Hindlimb muscle (tissue), 1 donor: ENCODE results near the gene PNCK. TPM values are rescaled to one million over a fixed set of nuclear protein-coding genes. Genes with fewer than 3 reads are reported as not detected.

Experiments used
- DNase-seq: peaks from one replicate; pipeline ENCODE4 v3.0.0-alpha.2; 2013
- polyA plus RNA-seq: library from polyadenylated mRNA; unstranded; fragments of 120-200 nt; gene quantifications from one replicate; pipeline ENCODE4 v1.2.1, GENCODE V29; 2013; ENCODE audit not compliant: insufficient read length

PNCK gene
- polyA plus RNA-seq, 1 donor = 3.5 TPM

DNA sequence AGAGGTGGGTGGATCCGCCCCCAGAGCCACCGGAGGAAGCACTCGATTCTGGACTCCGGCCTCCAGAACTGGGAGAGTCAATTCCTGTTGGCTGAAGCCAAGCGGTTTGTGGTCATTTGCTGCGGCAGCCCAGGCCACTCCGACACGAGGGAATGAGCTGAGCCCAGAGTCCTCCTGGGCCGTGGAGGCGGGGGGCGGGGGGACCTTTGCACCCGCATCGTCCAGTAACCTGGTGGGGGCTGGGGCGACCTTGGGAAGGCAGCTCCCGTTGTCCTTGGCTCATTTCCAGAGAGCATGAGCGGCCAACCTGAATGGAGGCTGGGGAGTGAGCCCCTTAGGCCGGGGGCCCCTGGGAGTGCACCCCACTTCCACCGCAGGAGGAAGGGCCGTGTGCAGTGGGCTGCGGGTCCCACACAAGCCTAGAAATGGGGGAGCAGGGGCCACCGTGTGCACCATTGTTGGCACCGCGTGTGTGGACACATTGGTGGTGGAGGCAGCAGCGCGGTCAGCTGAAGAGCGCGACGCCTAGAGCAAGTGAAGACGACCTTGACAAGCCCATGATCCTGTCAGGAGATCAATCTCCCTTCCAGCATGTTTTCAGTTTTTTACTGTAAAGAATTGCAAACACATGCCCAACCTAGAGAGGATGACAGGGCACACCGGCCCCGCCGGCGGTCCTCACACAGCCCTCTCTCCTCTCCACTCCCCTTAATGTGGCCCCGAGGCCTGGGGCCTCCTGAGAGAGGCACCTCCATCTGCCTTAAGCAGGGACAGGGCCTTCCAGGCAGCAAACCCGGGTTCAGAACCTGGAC is 46.5 kb downstream of the PNCK start:
- DNase-seq = no peak

DNA sequence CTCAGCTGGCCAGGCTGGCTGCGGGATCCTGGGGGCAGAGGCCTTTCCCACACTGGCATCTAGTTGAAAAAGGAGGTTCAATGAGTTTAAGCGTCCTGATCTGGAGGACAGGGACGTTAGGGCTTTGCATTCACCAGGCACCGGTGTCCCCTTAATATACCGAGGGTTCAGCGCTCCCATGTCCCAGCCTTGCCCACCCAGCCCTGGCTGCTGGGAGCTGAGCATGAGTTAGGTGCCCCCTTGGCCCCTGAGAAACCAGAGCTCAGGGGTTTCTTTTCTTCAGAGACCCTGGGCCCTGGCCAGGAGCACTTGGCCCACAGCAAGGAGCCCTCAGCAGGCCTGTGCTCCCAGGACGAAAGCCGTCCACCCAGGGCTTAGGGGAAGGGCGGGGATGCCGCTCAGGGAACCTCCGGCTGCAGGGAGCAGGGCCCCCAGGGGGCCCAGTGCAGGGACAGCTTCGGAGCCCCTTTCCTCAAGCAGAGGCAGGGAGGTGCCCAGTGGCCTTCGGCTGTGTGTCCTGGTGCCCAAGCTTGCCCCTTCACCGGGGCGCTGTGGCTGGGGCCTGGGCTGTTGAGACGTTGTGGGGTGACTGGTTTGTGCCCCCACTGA is 47.5 kb downstream of the PNCK start:
- no peak for DNase-seq

DNA sequence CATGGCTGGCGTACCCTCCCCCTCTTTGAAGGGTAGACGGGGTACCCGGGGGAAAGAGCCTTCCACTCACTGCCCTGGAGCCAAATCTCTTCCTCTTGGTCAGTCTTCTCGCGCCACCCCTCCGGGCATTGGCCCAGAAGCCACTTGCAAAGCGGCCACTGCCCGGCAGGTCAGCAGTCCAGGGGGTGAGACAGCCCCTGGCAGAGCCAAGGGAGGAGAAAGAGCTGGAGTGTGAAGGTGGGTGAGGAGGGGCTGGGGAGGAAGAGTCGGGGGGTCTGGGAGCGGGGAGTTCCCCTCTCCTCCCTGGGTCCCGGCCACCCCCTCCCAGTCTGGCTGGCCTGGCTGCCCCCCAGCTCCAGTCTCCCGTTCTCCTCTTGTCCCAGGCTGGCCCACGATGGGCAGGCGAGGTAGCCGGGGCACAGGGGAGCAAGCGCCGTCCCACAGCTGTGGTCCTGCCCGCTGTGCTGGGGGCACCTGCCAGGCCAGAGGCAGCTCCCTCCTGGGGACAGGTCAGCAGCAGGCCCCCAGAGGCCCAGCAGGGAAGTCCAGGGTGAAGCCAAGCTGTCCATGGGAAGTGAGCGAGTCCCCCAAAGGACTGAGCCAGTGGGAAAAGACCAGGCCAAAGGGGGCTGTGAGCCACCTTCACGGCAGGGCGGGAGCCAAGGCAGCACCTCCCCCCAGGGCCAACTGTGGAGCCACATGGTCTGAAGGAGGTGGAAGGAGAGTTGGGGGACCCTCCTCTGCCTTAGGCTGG is 48.2 kb downstream of the PNCK start:
- DNase-seq = no peak

DNA sequence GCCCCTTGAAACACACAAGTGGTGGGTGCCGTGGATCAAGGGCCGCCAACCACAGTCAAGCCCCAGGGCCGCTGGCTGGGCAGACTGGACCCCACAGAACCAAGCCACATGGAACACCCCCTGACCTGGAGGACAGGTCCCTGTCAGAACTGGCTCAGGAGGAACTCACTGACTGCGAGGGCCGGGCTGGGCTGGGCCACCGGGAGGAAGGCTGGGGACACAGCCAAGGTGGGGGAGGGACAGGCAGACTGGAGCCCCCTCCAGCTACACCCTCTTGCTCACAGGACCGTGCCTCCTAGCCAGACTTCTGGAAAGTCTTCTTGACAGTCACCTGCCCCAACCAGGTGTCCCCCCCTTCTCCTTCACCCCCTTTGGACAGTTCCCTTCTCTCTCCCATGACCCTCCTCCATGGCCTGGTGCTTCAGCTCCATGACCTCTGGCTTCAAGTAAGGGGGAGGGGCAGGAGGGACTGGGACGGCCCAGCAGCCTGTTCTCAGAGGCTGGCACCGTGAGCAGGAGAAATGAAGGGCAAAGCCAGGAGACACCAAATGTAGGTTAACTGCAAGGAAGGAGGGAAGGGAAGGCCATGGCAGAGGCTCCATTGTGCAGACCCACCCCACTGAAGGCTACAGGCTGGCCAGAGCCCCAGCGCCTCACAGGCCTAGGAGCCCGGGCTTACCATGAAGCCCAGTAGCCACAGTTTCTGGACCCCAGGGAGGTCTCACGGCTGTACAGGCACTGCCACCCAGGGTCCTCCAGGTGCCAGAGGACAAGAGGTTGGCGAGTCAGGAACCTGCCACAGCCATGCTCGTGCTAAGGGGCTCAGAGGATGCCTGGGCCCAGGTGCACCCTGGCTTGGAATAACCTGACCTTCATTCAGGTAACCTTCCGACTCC is 49.2 kb downstream of the PNCK start:
- no peak for DNase-seq

DNA sequence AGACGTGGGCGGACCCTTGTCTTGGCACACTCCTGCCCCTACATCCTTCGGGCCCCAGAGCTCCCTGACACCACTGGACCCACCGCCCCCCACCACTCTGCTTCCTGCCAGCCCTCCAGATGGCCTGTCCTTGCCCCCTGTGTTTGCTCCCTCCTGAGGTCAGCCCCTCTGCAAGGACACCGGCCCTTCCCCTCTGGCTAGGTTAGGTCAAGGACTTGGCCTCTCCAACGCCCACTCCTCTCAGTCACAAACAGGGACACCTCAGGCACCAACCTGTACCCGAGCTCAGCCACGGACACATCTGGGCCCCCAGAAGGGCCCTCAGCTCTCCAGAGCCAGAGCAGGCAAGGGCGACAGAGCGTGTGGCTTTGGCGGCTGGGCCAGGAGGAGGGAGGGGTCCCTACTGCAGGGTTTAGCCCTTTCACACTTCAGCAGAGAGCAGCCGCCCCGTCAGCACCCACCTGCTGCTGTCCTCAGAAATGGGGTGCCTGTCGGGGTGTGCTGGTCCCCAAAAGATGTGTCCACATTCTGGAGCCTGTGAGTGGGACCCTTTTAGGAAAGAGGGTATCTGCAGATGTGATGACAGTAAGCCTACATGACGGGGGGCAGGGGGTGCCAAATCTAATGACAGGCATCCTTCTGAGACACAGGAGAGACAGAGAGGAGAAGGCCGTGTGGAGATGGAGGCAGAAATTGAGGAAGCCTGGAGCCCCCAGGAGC is 50.1 kb downstream of the PNCK start:
- no peak for DNase-seq

DNA sequence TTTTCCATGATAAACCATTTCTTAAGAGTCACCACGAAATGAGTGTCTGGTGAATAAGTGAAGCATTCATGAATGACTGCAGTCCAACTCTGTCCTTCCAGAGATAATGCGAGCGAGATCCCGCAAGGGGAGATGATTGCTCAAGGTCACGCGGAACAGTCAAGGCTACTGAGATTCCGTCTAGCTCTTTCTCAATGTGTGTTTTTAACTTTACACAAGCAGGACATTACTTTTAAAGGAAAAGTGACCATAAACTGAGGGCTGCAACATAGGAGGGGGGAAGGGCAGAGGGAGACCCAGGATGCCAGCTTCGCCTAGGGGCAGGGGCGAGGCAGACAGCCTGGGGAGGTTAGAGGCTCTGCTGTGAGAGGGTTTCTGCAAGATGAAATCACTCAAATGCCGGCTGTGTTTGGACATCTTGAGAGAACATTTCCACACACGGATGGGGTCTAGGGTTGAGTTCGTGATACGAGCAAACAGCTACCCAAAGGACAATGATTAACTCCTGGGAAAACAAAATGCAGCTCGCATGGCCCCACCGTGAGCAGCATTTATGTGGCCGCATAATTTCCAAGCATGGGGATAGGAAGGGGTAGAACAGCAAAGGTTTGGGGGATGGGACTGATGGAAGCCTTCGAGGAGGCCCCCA is 50.8 kb downstream of the PNCK start:
- no peak for DNase-seq

DNA sequence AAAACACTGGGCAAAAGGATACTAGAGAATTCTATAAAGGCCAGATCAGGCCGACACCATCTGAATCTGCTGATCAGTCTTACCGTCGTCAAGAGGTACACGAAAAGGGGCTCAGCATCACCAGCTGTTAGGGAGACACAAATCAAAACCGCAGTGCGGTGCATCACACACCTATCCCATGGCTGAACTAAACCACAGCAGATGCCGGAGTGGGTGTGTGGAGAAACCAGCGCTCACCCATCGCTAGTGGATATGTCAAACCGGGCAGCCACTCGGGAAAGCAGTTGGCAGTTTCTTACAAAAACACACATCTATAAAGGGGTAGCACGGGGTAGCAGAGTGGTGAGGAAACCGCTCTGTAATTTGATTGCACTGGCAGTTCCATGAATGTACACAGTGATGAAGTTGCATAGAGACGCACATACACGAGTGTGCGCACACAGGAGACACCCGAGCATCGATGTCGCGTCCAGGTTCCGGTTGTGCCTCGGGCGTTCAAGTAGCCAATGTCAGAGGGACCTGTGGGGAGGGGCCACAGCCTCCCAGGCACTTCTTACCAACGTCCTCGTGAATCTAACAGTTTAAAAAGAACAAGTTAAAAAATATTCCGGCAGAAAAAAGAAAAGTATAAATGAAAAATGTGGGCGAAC is 51.5 kb downstream of the PNCK start:
- no peak for DNase-seq

DNA sequence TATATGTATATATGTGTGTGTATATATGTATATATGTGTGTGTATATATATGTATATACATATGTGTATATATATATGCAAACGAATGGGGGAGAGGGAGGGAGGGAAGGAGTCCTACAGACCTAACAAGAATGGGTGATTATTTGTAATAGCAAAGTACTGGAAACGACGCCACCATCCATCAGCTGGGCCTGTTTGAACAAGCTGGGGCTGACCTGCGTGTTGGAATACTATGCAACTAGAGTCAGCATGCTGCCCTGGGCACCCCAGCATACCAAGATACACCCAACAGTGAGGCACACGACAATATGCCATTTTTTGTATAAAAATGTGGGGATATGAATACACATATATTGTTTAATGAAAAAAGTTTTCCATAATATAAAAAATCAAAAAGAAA is 53.0 kb downstream of the PNCK start:
- DNase-seq = no peak

Other genes starting within 250 kb of the PNCK start
- gene TREX2, start 227.8 kb downstream of the PNCK start, polyA plus RNA-seq = 0.43 TPM
- 25.9 TPM for gene HAUS7, start 203.2 kb downstream of the PNCK start, polyA plus RNA-seq
- 101 TPM for gene BGN, start 178.8 kb downstream of the PNCK start, polyA plus RNA-seq
- 0.36 TPM for gene ATP2B3, start 156.2 kb downstream of the PNCK start, polyA plus RNA-seq
- gene CCNQ, start 74.7 kb downstream of the PNCK start, polyA plus RNA-seq = 11.5 TPM
- gene DUSP9, start 26.6 kb downstream of the PNCK start, polyA plus RNA-seq = 0.14 TPM
- gene SLC6A8, start 14.1 kb upstream of the PNCK start, polyA plus RNA-seq = 43.1 TPM
- gene BCAP31, start 50.6 kb upstream of the PNCK start, polyA plus RNA-seq = 80.6 TPM
- 13.5 TPM for gene ABCD1, start 51.0 kb upstream of the PNCK start, polyA plus RNA-seq
- gene PLXNB3, start 90.4 kb upstream of the PNCK start, polyA plus RNA-seq = 1.9 TPM
- 318 TPM for gene SRPK3, start 107.2 kb upstream of the PNCK start, polyA plus RNA-seq
- 49.5 TPM for gene IDH3G, start 120.6 kb upstream of the PNCK start, polyA plus RNA-seq
- gene SSR4, start 120.9 kb upstream of the PNCK start, polyA plus RNA-seq = 106 TPM
- gene PDZD4, start 156.7 kb upstream of the PNCK start, polyA plus RNA-seq = 2.4 TPM
- 2.5 TPM for gene L1CAM, start 212.4 kb upstream of the PNCK start, polyA plus RNA-seq
- gene AVPR2, start 230.9 kb upstream of the PNCK start, polyA plus RNA-seq = 1.4 TPM